Keratinocyte (primary cell): ENCODE measurements around the gene DHX38. TPM values are rescaled to one million over a fixed set of nuclear protein-coding genes. Genes with fewer than 3 reads are reported as not detected.

Experiments
- DNase-seq: peaks from one replicate; pipeline ENCODE4 v3.0.0-alpha.2; 2011; ENCODE audit warnings: low read depth, missing footprints, low spot score
- FAIRE-seq: peaks from 2 replicates; lab custom pipeline; 2011; peaks lifted over from hg19 to GRCh38; lab: Jason Lieb, UNC
- H2AFZ ChIP-seq: 2 replicates; pipeline ENCODE4 v1.6.0; 2012; ENCODE audit warnings: low read length, control low read depth, inconsistent platforms; ENCODE audit not compliant: control insufficient read depth
- H3K27ac ChIP-seq: 2 replicates; pipeline ENCODE4 v1.5.1; 2011; ENCODE audit warnings: low read length; ENCODE audit not compliant: control insufficient read depth, insufficient read depth
- H3K27me3 ChIP-seq: 3 replicates; pipeline ENCODE4 v1.6.0; 2011; ENCODE audit warnings: low read length; ENCODE audit not compliant: control insufficient read depth, insufficient read depth; ENCODE audit errors: extremely low read depth
- H3K36me3 ChIP-seq, 2 experiments: 2 replicates in 1 of 2; 3 replicates in 1 of 2; pipeline ENCODE4 v1.5.1; 2011; ENCODE audit warnings: low read length in 2 of 2, mild to moderate bottlenecking in 1 of 2; ENCODE audit not compliant: control insufficient read depth in 2 of 2, insufficient read depth in 2 of 2; ENCODE audit errors: extremely low read depth in 1 of 2
- H3K4me1 ChIP-seq: 3 replicates; pipeline ENCODE4 v1.5.1; 2011; ENCODE audit warnings: low read length; ENCODE audit not compliant: control insufficient read depth, insufficient read depth; ENCODE audit errors: extremely low read depth
- H3K4me2 ChIP-seq: 3 replicates; pipeline ENCODE4 v1.6.0; 2011; ENCODE audit warnings: low read depth, low read length; ENCODE audit not compliant: control insufficient read depth, insufficient read depth; ENCODE audit errors: extremely low read depth
- H3K4me3 ChIP-seq, 3 experiments: fragments of 200-600 bp in 1 of 3; sonication (generic) in 1 of 3; 2 replicates in 2 of 3; 3 replicates in 1 of 3; pipeline ENCODE4 v1.5.1; 2011 to 2016; ENCODE audit warnings: low read length in 3 of 3, mild to moderate bottlenecking in 3 of 3, control low read depth in 2 of 3, inconsistent platforms in 1 of 3, low read depth in 1 of 3, mixed read lengths in 1 of 3, mixed run types in 1 of 3, moderate library complexity in 1 of 3; ENCODE audit not compliant: control insufficient read depth in 2 of 3, insufficient read depth in 2 of 3; ENCODE audit errors: extremely low read depth in 1 of 3
- H3K79me2 ChIP-seq: 2 replicates; pipeline ENCODE4 v1.6.0; 2012; ENCODE audit warnings: low read length; ENCODE audit not compliant: control insufficient read depth, insufficient read depth
- H3K9ac ChIP-seq: 3 replicates; pipeline ENCODE4 v1.6.0; 2011; ENCODE audit warnings: low read length; ENCODE audit not compliant: control insufficient read depth, insufficient read depth; ENCODE audit errors: extremely low read depth
- H3K9me1 ChIP-seq: 3 replicates; pipeline ENCODE4 v1.6.0; 2011; ENCODE audit warnings: low read length; ENCODE audit not compliant: control insufficient read depth, insufficient read depth; ENCODE audit errors: extremely low read depth
- H3K9me3 ChIP-seq: 2 replicates; pipeline ENCODE4 v1.5.1; 2012; ENCODE audit warnings: low read depth, low read length; ENCODE audit not compliant: control insufficient read depth
- H4K20me1 ChIP-seq: 3 replicates; pipeline ENCODE4 v1.6.0; 2011; ENCODE audit warnings: low read length; ENCODE audit not compliant: control insufficient read depth, insufficient read depth; ENCODE audit errors: extremely low read depth
- CTCF ChIP-seq, 3 experiments: IDR thresholded peaks in 1 of 3; conservative IDR thresholded peaks in 1 of 3; optimal IDR thresholded peaks in 1 of 3; 2 replicates in 2 of 3; 3 replicates in 1 of 3; pipeline versions ENCODE3 to v1.5.1; 2011; ENCODE audit warnings: low read length in 3 of 3, mild to moderate bottlenecking in 3 of 3, moderate library complexity in 2 of 3, control low read depth in 1 of 3, inconsistent platforms in 1 of 3; ENCODE audit not compliant: insufficient read depth in 2 of 3; ENCODE audit errors: extremely low read depth in 1 of 3
- EZH2 ChIP-seq: IDR thresholded peaks from one replicate; pipeline ENCODE4 v1.6.1; 2012; ENCODE audit warnings: inconsistent platforms, mild to moderate bottlenecking, low read length, moderate library complexity
- dilution Hi-C: fragments of 300-500 bp; cut with MboI; formaldehyde crosslinking; loops from one replicate; pipeline ENCODE4 v1.7.0; 2020; ENCODE audit warnings: low sequenced_read_pairs; ENCODE audit not compliant: extremely low pct_ligation_motif_present
- polyA plus RNA-seq, 5 experiments: library from polyadenylated mRNA; depleted of rRNA in 3 of 5; stranded (reverse) in 3 of 5; stranded (forward) in 1 of 5; unstranded in 1 of 5; fragments of >200 nt; gene quantifications; 1 replicate in 1 of 5; 2 replicates in 3 of 5; 3 replicates in 1 of 5; pipeline versions ENCODE4 v1.2.1 to v1.2.3, GENCODE V29; 2011 to 2012; ENCODE audit warnings: missing spikeins in 2 of 5, low read depth in 1 of 5, low replicate concordance in 1 of 5

DHX38 gene
- polyA plus RNA-seq, 1 donor (not counting 4 experiments of a cell fraction or from before 2014, with no cell fraction given) = 25.9 TPM

GRCh38 chr16:72124148-72124547 is 30.5 kb downstream of the DHX38 start:
- no peaks in the 10 kb centered on the region for H3K79me2 ChIP-seq
- H3K4me2 ChIP-seq = no peak overlapping the region
- DNase-seq = no peak
- no peaks in the 10 kb centered on the region for H3K9me1 ChIP-seq
- no peak for FAIRE-seq
- no peaks in the 10 kb centered on the region for H4K20me1 ChIP-seq
- no peak overlapping the region for H3K9ac ChIP-seq
- H3K9me3 ChIP-seq = no peaks in the 10 kb centered on the region
- TF ChIP-seq CTCF (optimal IDR thresholded peaks at IDR 0.05 in 1 of 3, IDR thresholded peaks at IDR 0.05 in 1 of 3, conservative IDR thresholded peaks at IDR 0.05 in 1 of 3; ENCODE audit: extremely low read depth in 1 of 3, insufficient read depth in 2 of 3, low read length in 3 of 3) (no peak), EZH2 (no peak)
- H3K4me3 ChIP-seq = no peak overlapping the region
- H3K36me3 ChIP-seq = no peaks in the 10 kb centered on the region
- dilution Hi-C loops = no loop called here
- no peaks in the 10 kb centered on the region for H3K4me1 ChIP-seq
- no peak overlapping the region for H3K27ac ChIP-seq
- no peaks in the 10 kb centered on the region for H3K27me3 ChIP-seq
- H2AFZ ChIP-seq = no peak overlapping the region

GRCh38 chr16:72124761-72125634 is 31.4 kb downstream of the DHX38 start:
- DNase-seq (peak; percentile 33), FAIRE-seq (peak; percentile 66)
- Histone ChIP-seq H2AFZ (no peak overlapping the region), H3K4me3 (no peak overlapping the region), H3K4me2 (no peak overlapping the region), H3K9me1 (no peaks in the 10 kb centered on the region), H3K9ac (no peak overlapping the region), H3K36me3 (no peaks in the 10 kb centered on the region), H3K27ac (no peak overlapping the region), H3K79me2 (no peaks in the 10 kb centered on the region), H3K9me3 (no peaks in the 10 kb centered on the region), H3K4me1 (no peaks in the 10 kb centered on the region), H3K27me3 (no peaks in the 10 kb centered on the region), H4K20me1 (no peaks in the 10 kb centered on the region)
- TF ChIP-seq CTCF (optimal IDR thresholded peaks at IDR 0.05 in 1 of 3, IDR thresholded peaks at IDR 0.05 in 1 of 3, conservative IDR thresholded peaks at IDR 0.05 in 1 of 3; ENCODE audit: extremely low read depth in 1 of 3, insufficient read depth in 2 of 3, low read length in 3 of 3) = peak; percentile 80 to 89 (median 82)
- no peak for TF ChIP-seq EZH2
- dilution Hi-C loops = no loop called here
